Raji (cell line): Measurements from ENCODE around the gene GRIP2.

Experiments
- POLR2A ChIP-seq: IDR thresholded peaks from 2 replicates; pipeline ENCODE4 v1.6.1; 2011; ENCODE audit warnings: low read depth, low read length, control low read depth; ENCODE audit not compliant: insufficient read depth

The GRIP2 gene

DNA sequence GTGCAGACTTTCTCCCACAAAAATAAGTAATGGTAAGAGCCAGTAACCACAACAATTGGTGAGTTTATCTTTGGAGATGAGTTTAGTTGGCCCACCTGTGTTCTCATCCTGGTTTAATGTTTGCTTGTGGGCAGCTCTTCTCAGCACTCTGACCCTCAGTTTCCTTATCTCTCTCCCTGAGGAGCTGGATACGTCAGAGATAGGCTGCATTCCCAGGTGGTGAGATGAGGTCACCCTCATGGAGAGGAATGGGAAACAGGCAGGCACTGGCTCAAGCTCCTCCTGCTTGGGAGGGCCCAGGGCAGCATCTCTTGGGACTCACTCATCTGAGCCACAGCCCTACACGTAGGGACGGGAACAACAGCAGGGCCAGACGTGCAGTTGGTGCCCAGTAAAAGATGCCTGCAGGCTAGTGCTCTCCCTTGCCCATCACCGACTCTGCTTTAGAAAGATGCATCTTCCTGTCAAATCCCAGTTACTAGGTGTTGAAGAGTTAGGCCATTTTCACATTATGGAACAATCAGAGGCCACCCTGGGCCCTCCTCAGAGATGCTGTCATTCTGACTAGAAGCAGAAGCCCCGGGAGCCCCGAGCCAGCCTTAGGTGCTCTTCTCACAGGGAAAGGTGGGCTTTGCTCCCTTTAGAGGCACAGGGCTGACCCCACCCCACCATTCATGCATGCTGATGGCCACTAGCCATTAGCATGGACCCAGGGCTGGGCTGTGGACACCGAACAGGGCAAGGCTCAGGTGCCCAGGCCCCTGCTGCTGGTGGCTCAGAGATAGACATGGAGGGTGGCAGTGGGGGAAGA, 59.7 kb downstream of the GRIP2 start:
- no peak for TF ChIP-seq POLR2A

DNA sequence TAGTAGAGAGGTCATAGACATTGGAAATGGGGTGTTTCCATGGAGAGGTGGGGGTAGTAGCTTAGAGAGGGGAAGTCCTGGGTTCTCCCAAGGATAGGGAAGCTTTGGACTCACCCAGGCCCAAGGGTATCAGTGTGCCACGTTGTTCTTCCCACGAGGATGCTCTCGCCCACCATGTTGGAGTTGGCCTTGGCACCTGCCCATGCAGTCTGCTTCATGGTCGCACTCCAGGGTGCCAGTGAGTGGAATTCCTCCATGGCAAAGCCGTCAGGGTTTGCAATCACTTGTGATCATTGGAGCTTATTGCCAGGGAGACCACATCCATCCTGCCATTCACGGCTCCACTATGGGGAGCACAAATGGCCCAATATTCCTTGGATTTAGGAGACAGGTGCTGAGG, 60.6 kb downstream of the GRIP2 start:
- no peak for TF ChIP-seq POLR2A

DNA sequence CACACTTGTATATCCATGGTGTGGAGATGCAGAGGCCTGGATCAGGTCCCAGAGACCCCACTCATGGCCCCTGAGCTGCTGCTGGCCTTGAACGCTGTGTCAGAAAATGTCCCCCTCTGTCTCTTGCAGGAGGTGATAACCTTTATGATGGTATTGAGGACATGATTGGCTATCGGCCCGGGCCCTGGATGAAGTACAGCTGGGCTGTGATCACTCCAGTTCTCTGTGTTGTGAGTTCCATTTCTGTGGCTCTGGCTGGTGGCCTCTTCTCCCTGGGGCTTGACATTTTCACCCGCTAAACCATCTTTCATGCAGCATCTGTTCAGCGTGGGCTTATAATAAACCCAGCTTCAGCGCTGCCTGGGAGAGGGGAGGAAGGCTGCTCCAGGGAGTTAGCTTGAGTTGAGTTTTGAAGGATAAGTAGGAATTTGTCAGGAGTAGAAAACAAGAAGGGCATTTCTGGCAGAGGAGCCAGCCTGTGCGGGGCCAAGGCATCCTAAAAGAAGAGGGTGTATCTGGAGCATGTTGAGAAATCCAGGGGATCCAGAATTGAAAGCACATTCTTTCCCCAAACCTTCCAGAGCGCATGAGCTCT, 61.1 kb downstream of the GRIP2 start:
- no peak for TF ChIP-seq POLR2A

DNA sequence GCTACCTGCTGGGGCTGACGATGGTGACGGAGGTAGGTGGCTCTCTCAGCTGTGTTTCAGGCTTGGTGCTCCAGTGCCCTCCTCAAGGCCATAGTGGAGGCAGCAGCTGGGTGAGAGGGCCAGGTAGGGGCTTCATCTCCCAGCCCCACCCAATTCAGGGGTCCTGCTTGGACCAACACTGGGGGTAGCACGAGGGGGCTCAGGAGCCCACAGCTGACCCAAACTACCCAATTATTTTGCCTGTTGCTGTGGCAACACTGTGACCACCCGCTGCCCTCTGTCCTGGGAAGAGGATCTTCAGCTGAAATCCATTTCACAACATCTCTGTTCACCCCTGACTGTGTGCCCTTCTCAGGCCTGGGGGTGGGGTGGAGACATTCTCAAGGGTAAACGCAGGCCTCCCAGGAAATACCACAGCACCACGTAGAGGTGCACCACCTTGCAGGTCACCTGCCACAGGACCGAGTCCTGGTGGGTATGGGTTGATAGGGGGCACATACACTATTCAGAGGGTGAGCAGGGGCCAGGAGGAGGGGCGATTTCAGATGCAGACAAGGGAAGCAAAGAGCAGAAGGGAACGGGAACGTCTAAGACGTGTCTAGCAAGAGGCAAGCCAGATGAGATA, 62.7 kb downstream of the GRIP2 start:
- no peak for TF ChIP-seq POLR2A

DNA sequence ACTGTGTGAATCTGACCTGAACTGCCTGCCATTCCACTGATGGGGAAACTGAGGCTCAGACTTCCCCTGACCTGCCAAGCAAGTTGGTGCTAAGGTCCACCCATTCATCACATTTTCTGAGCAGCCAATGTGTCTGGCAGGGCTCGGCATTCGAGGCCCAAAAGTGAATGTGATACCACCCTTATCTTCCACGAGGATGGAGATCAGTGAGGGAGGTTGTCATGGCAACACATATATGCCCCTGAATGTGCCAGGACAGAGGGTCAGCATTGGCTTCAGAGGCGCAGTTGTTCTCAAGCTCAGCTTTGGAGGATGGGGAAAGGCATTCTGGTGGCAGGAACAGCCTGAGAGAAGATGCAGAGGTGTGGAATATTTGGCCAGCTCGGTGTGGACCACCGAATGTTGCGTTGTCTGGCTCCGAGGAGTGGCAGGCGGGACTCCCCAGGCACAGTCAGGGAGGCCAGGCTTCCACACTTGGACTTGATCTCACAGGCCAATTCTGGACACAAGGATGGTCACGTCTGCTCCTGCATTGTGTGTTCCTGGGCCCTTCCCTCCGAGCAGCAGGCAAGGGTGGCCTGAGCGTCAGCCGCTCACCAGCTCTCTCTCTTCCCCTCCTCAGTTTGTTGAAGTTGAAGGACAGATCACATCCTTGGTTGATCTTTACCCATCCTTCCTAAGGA, 63.4 kb downstream of the GRIP2 start:
- TF ChIP-seq POLR2A, result no peak

DNA sequence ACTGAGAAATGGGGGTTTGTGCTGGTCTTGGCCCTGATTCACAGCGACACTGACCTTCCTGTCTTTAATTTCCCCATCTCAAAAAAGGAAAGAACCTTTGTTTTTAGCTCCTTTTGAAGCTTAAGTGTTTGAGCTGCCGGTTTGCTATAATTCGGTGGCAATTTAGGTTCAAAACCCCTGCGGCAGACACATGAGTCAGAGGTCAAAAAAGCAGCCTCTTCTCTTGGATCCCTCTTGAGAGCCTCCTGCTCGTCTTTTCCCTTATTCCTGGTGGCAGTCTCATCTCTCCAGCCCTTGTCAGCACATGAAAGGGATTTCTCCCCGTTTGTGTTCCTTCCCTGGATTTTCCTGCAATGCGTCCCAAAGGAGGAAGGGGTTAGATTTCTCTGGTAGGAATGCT, 64.5 kb downstream of the GRIP2 start:
- no peak for TF ChIP-seq POLR2A

DNA sequence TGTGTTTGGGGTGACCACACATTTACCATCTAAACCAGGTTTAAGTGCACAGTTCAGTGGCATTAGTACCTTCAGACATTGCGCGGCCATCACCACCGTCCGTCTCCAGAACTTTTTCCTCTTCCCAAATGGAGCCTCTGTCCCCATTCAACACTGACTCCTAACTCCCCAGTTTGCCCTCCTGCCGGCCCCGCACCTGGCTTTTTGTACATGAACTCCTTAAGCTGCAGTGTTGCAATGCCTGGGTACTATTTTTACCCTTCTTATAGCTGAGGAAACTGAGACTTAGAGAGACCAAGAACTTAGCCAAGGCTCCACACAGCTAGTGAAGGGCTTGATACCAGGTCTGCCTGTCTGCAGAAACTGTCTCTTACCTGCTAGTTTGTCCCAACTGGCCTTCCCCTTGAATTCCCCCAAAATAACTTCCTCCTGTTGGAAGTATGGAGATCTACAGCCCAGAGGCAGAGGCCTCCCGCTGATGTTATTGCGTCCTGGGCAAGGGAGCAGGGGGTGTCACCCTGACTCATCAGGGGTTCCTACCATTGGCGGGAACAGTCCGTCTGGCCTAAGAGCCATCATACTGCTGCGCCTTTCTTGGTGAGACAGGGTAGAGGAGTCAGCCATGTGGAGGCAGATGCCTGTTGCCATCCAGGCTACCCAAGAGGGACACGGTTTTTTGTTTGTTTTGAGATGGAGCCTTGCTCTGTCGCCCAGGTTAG, 65.6 kb downstream of the GRIP2 start:
- no peak for TF ChIP-seq POLR2A

DNA sequence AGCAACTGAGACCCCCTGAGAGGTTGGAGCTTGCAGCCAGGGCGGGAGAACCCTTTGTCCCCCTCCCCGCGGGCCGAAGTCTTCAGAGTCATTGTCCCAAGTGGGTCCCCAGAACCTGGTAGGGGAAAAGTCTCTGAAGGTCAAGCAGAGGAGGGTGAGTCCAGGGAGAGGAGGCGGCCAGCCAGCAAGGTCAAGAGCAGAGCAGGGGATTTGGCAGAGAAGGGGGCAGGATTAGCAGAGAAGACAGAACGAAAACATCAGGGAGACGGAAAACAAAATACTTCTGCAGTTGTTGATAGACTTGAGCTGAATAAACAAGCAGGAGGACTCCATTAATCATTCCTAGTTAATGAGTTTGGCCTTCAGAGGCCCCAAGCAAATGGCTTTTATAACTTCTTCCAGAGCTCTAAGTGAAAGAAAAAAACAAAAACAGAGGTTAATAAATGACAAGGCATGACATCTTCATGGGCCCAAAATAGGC, 66.7 kb downstream of the GRIP2 start:
- TF ChIP-seq POLR2A, result no peak

DNA sequence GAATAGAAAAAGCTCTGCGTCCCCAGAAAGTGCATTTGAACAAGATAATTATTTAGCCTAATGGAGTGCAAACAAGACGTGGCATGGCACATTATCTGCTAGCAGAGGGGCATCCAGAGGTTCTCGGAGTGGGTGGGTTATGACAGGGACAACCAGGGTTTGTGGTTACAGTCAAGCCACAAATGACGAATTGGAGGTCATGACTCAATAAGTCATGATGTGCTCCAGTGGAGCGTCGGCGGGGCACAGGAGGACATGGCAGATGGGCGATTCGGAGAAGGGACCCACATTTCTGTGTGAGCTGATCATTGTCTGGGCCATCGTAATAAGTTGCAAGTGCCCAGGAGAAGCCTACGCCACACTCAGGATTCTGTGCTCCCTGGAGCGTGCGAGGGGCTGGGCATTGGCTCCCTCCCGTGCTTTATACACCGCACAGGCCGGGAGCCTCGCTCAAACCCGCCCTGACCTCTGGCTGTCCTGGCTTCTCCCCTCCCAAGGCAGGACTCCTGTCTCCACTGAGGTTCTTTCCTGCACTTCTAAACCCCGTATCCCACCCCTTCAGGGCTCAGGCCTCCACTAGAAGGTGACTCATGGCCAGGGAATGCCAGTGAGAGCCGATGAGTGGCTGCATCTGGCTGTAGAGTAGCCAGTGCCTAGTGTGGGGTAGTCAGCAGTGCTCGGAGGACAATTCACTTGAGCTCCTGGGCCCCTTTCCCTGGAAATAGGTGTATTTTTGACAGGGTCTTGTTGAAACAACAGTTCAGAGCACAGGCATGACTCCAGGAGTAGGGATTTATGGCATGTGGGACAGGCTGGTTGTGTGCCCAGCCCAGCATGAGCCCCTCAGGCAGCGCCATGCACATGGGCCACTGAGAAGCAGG, 67.4 kb downstream of the GRIP2 start:
- no peak for TF ChIP-seq POLR2A

DNA sequence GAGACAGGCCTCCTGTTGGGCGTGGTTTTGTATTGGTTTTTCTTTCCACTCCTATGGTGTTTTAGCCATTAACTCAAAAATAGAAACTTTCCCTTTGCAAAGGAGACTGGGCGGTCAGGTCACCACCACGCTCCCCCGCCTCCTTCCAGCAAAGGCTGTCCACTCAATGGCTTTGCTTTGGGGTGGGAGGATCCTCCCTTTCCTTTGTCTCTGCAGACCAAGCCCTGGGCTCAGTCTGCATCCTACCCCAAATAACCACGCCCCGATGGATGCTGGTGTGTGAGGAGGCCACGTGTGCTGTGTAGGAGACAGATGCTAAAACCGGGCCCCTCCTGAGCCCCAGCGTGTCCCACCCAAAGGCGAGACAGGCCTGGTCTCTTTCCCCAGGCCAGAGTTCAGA, 68.5 kb downstream of the GRIP2 start:
- TF ChIP-seq POLR2A, result no peak

DNA sequence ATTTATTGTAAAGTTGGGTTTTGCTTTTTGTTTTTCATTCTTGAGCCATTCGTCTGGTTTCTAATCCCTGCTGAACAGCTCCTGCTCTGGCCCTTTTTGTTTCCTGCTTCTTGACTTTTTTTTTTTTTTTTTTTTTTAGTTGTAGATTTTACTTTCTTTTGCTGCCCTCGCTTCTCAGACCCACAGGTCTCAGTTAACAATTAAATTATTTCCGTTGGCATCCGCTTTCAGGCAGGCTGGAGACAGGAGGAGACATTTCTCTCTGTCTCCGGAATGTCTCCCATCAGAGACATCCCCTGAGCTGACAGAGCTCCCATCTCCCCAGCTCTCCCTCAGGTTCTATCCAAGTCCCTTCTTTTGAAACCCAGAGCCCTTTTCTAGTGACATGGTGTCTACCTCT, 69.1 kb downstream of the GRIP2 start:
- no peak for TF ChIP-seq POLR2A

DNA sequence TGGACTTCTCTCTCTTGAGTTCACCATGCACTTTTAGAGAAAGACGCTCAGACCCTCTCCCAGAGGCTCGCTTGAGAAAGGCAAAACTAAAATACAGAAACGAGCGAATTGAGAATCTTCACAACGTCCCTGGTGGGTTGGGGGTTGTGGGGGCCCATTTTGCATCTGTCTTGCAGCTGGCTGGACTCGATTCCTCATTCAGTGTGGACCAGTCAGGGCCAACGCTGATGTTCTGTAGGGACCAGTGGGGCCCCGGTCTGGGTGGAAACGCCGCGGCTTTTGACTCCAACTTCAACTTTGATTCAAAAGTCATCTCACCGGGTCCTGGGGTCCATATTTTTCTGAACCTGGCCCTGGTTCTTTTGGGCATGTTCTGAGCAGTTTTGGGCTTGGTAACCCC, 69.7 kb downstream of the GRIP2 start:
- TF ChIP-seq POLR2A, result no peak

DNA sequence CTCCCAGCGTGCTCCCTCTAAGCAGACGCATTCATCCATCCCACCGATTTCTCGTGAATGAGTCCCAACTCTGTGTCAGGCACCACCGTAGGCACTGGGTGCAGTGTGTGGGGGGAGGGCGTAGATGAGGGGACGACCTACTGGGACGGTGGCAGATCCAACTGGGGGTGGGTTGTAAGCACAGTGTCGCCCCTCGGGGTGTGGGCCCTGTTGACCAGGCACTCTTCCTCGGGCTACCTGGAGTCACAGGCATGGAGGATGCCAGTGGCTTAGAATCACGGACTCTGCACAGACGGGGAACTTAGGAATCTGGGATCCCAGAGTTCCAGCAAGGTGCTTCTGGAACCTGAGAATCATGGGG, 71.5 kb downstream of the GRIP2 start:
- no peak for TF ChIP-seq POLR2A
